Right renal cortex interstitium (tissue), 3 donors: ENCODE results near the gene CD200R1L. TPM values are rescaled to one million over a fixed set of nuclear protein-coding genes. Genes with fewer than 3 reads are reported as not detected.
"Not testable (repeated sequence)": the region's sequence is repeated elsewhere in the genome, so short reads cannot be mapped to it uniquely, and the experiment has no call there.

Experiments
- DNase-seq, 3 donors: peaks; one replicate each; pipeline ENCODE4 v3.0.0-alpha.2; 2013; ENCODE audit warnings: low read depth in 3 of 3, low spot score in 2 of 3
- polyA plus RNA-seq, 3 donors: library from polyadenylated mRNA; unstranded; fragments of 120-200 nt; gene quantifications; one replicate each; pipeline ENCODE4 v1.2.1, GENCODE V29; 2013; ENCODE audit not compliant: insufficient read length in 3 of 3

CD200R1L gene
- polyA plus RNA-seq = not detected

- DNase-seq = no peak
Observed at GRCh38 chr3:112846764-112847163, at the start of gene CD200R1L. Gene CD200R1L, minus strand, starts transcription at chr3:112846864. Its CDS starts 17,497 bp downstream, at chr3:112829367.

GRCh38 chr3:112894258-112894657 lies 47.6 kb upstream of the CD200R1L start:
- DNase-seq = no peak

- no peak for DNase-seq
Observed at GRCh38 chr3:112889357-112889756, 42.7 kb upstream of the CD200R1L start.

GRCh38 chr3:112888381-112889085 lies 41.9 kb upstream of the CD200R1L start:
- no peak for DNase-seq

GRCh38 chr3:112884678-112885290 lies 38.1 kb upstream of the CD200R1L start:
- no peak for DNase-seq

- DNase-seq = no peak
Observed at GRCh38 chr3:112881891-112882290, 35.2 kb upstream of the CD200R1L start.

GRCh38 chr3:112875561-112875960 lies 28.9 kb upstream of the CD200R1L start:
- DNase-seq = no peak

- no peak for DNase-seq
Observed at GRCh38 chr3:112874725-112875124, 28.1 kb upstream of the CD200R1L start.

- no peak for DNase-seq
Observed at GRCh38 chr3:112873632-112874031, 27.0 kb upstream of the CD200R1L start.

- DNase-seq = no peak
Observed at GRCh38 chr3:112871735-112872134, 25.1 kb upstream of the CD200R1L start.

- no peak for DNase-seq
Observed at GRCh38 chr3:112865757-112866156, 19.1 kb upstream of the CD200R1L start.

- DNase-seq = no peak
Observed at GRCh38 chr3:112860898-112861297, 14.2 kb upstream of the CD200R1L start.

- DNase-seq = no peak
Observed at GRCh38 chr3:112858410-112859069, 11.9 kb upstream of the CD200R1L start.

GRCh38 chr3:112857526-112857925 lies 10.9 kb upstream of the CD200R1L start:
- DNase-seq = no peak

GRCh38 chr3:112856537-112856936 lies 9.9 kb upstream of the CD200R1L start:
- no peak for DNase-seq

- DNase-seq = no peak
Observed at GRCh38 chr3:112855883-112856282, 9.2 kb upstream of the CD200R1L start.

- DNase-seq = not testable (repeated sequence)
Observed at GRCh38 chr3:112855074-112855473, 8.4 kb upstream of the CD200R1L start.

- no peak for DNase-seq
Observed at GRCh38 chr3:112848196-112848595, 1.5 kb upstream of the CD200R1L start.

- DNase-seq = no peak
Observed at GRCh38 chr3:112847692-112848091, 1.0 kb upstream of the CD200R1L start.

GRCh38 chr3:112845772-112846171 lies 892 bp downstream of the CD200R1L start:
- no peak for DNase-seq

GRCh38 chr3:112829046-112829445 lies 17.6 kb downstream of the CD200R1L start:
- DNase-seq = no peak
